ENCODE measurements around the gene USP3. TPM values are rescaled to one million over a fixed set of nuclear protein-coding genes. Genes with fewer than 3 reads are reported as not detected.
"Not testable (repeated sequence)": the region's sequence is repeated elsewhere in the genome, so short reads cannot be mapped to it uniquely, and the experiment has no call there.

USP3 gene
- total and polyA plus RNA-seq, 2 donors, result 20.6 to 77.4 TPM

DNA sequence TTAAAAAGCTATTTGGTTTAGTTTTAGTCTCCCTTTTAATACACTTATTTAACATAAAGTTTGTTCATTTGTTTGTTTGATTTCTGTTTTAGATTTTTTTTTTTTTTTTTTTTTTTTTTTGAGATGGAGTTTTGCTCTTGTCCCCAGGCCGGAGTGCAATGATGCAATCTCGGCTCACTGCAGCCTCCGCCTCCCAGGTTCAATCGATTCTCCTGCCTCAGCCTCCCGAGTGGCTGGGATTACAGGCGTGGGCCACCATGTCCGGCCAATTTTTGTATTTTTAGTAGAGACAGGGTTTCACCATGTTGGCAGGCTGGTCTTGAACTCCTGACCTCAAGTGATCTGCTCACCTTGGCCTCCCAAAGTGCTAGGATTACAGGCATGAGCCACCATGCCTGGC is 16.1 kb downstream of the USP3 start:
- not testable (repeated sequence) for DNase-seq (ENCODE audit: extremely low spot score); H3K36me3 ChIP-seq (ENCODE audit: insufficient read depth); H3K27ac ChIP-seq (ENCODE audit: low read depth); H3K4me1 ChIP-seq (ENCODE audit: insufficient read depth); H3K4me3 ChIP-seq (ENCODE audit: low read depth, low read length)
- 96% methylated on average over 7 of the region's 7 CpGs for whole genome bisulfite sequencing

DNA sequence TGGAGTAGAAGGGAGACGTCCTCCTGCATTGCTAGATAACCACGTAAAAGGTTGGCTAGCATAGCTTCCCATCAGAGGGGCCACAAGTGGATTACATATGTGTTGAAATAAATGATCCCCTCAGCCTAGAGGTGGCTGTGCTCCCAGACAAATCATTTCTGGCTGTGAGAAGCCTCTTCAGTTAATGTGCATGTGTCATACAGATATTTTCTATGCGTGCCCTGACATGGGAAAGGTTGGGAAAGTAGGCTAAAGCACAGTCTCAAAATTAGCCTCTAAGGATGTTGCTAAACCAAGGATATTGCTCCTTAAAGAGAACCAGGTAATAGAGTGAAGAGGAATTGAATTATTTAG is 17.8 kb downstream of the USP3 start:
- DNase-seq (ENCODE audit: extremely low spot score), result no peak
- 74% methylated on average over 3 of the region's 3 CpGs for WGBS
- Histone ChIP-seq H3K27ac (ENCODE audit: low read depth) (no peak overlapping the region), H3K36me3 (ENCODE audit: insufficient read depth) (no peaks in the 10 kb centered on the region), H3K4me1 (ENCODE audit: insufficient read depth) (no peaks in the 10 kb centered on the region), H3K4me3 (ENCODE audit: low read depth, low read length) (no peak overlapping the region)

DNA sequence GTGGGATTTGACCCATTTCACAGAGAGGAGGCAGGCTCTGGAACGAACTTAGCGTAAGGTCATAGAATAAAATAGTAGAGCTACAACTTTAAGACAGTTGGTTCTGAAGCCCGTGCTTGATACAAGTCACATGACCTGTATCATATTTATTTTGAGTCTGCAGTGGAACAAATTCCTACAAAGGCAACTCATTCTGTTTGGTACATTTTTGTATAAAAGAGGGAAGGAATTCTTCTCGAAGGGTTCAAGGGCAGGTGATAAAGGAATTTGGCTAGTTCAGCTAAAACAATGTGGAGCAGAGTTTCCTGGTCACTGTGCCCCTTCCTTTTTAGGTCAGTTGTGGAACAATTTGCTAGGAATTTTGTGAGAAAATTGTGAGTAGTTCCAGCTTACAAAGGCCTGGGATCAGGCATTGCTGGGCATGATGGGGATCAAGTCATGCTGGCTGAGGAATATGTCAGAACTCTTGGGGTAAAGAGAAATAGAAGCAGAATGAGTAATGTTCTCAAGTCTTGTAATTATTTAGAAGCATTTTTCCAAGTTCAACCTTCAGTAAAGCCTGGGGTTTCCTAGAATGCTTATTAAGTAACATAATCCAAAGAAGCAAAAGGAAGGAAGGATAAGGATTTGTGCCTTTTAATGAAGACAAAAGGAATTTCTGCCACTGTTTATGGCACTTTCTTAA is 19.1 kb downstream of the USP3 start:
- Histone ChIP-seq H3K36me3 (ENCODE audit: insufficient read depth) (no peaks in the 10 kb centered on the region), H3K4me1 (ENCODE audit: insufficient read depth) (no peaks in the 10 kb centered on the region), H3K4me3 (ENCODE audit: low read depth, low read length) (no peak overlapping the region), H3K27ac (ENCODE audit: low read depth) (no peak overlapping the region)
- no peak for DNase-seq (ENCODE audit: extremely low spot score)
- WGBS, result 47% methylated on average over 4 of the region's 4 CpGs

DNA sequence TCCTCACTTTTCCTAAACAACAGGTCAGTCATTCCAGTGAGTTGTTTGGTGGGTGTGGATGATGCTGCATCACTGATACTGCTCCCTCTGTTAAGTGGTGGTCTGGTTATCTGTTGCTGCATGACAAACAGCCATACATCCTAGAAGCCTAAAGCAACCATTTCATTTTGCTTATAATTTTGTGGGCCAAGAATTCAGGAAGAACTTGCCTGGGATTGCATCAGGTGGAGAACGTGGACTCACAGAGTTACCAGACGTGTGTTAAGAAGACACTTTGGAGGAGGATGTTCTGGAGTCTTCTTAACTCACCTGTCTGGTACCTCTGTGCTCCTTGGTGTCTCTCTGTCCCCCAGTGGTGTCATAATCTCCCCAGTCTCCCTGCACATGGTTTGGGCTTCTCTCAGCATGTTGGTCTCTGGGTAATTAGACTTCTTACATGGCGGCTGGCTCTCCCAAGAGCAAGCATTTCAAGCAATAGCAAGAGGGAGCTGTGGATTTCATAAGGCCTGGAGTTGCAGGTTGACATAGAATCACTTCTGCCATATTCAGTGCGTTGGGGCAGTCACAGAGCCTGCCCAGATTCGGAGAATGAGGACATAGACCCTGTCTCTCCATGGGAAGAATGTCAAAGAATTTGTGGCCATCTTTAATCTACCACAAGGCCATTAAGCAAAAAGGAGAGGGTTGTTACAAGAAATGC is 20.1 kb downstream of the USP3 start:
- no peak for DNase-seq (ENCODE audit: extremely low spot score)
- no peaks in the 10 kb centered on the region for H3K4me1 ChIP-seq (ENCODE audit: insufficient read depth)
- 96% methylated on average over 5 of the region's 5 CpGs for WGBS

DNA sequence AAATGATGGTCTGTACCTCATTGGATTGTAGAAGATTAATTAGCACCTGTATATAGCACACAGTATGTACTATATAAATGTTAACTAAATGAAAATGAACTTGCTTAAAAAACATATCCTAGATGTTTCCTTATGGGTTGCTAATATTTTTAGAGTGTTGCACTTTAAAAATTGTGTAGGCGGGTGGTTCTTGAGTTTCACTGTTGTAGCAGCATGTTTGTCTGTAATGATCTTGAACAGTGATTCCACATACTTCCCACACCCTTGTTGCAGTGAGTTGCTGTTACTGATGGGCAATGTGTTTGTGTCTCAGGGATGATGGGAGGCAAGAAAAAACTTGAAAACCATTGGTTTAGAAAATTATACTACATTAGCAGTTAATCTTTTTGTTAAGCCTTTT is 22.0 kb downstream of the USP3 start:
- Histone ChIP-seq H3K27ac (ENCODE audit: low read depth) (no peak overlapping the region), H3K4me1 (ENCODE audit: insufficient read depth) (no peaks in the 10 kb centered on the region), H3K36me3 (ENCODE audit: insufficient read depth) (no peaks in the 10 kb centered on the region), H3K4me3 (ENCODE audit: low read depth, low read length) (no peak overlapping the region)
- 84% methylated on average over 1 of the region's 1 CpG for WGBS
- DNase-seq (ENCODE audit: extremely low spot score), result no peak

More for the DNA sequence above, 20.1 kb downstream of the USP3 start:
- Histone ChIP-seq H3K27ac (ENCODE audit: low read depth) (no peak overlapping the region), H3K4me3 (ENCODE audit: low read depth, low read length) (no peak overlapping the region), H3K36me3 (ENCODE audit: insufficient read depth) (no peaks in the 10 kb centered on the region)

DNA sequence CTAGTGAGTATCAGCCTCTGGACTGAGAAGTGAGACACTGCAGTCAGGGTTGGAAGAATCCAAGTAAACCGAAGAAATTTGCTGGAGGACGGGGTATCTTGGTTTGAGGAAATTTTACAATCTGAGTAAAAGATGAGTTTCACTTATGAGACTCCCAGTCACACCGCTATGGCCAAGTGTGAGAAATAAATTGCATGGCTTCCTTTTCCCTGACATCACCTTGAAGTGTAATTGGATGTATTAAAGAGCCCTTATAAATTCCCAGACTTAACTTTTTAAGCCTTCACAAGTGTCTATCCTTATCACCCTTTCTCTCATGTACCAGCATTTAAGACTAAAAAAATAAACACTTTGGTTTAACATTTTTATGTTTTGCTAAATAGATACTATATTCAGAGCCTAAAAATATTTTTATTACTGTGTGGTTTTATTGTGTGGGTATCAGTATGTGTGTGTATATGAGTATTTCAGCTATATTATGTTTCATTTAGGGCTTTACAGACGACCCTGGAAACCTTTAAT is 23.8 kb downstream of the USP3 start:
- Histone ChIP-seq H3K4me3 (ENCODE audit: low read depth, low read length) (no peak overlapping the region), H3K36me3 (ENCODE audit: insufficient read depth) (no peaks in the 10 kb centered on the region), H3K27ac (ENCODE audit: low read depth) (no peak overlapping the region), H3K4me1 (ENCODE audit: insufficient read depth) (no peaks in the 10 kb centered on the region)
- no peak for DNase-seq (ENCODE audit: extremely low spot score)
- whole genome bisulfite sequencing, result 76% methylated on average over 4 of the region's 4 CpGs

DNA sequence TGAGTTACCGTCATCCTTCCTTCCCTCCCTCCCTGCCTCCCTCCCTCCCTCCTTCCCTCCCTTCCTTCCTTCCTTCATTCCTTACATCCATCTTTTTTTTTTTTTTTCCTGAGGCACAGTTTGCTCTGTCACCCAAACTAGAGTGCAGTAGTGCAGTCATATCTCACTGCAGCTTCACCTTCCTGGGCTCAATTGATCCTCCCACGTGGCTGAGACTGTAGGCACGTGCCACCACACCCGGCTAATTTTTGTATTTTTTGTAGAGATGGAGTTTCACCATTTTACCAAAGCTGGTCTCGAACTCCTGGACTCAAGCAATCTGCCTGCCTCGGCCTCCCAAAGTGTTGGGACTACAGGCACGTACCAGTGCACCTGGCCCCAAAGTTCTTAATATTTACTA is 25.8 kb downstream of the USP3 start:
- 93% methylated on average over 7 of the region's 7 CpGs for whole genome bisulfite sequencing
- H3K36me3 ChIP-seq (ENCODE audit: insufficient read depth), result no peaks in the 10 kb centered on the region
- no peaks in the 10 kb centered on the region for H3K4me1 ChIP-seq (ENCODE audit: insufficient read depth)
- H3K4me3 ChIP-seq (ENCODE audit: low read depth, low read length), result no peak overlapping the region
- no peak for DNase-seq (ENCODE audit: extremely low spot score)
- H3K27ac ChIP-seq (ENCODE audit: low read depth), result no peak overlapping the region

DNA sequence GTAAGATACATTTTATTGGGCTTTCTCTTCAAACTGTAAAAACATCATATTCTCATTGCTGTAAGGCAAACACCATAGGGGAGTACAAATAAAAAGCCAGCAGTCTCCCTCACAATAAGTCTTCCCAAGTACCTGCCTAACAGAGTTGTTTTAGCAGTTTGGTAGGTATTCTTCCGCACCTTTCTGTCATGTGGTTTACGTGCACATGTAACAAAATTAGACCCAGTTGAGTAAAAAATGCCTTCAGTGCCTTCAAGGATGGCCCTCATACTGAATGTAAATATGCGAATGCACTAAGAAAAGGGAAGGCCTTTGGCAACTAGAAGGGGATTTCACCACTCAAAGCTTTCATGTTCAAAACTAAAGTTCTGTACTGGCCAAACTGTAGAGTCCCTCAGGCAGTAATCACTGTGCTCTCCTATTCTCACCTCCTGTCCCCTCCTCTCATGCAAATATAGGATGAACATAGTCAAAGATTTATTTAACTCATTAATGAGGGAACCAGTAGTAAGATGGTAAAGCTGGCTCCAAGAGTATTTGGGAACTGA is 26.4 kb downstream of the USP3 start:
- Histone ChIP-seq H3K4me3 (ENCODE audit: low read depth, low read length) (no peak overlapping the region), H3K4me1 (ENCODE audit: insufficient read depth) (no peaks in the 10 kb centered on the region), H3K36me3 (ENCODE audit: insufficient read depth) (no peaks in the 10 kb centered on the region), H3K27ac (ENCODE audit: low read depth) (no peak overlapping the region)
- WGBS, result 95% methylated on average over 3 of the region's 3 CpGs
- no peak for DNase-seq (ENCODE audit: extremely low spot score)

DNA sequence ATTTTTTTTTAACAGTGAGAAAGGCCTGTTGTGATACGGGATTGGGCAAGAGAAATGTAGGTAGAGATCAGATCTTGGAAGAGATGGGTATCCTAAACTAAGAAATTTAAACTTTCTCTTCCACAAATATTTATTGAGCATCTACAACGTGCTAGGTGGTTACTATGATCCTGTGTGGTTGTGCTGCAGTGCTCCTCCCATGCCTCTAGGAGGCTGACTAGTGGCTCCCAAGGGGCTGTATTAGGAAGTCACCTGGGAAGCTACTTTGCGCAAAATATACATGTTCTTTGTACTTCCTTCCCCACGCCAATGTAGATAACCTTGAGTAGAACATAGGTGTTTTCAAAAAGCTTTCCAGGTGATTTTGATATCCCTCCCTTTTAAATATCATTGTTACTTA is 27.2 kb downstream of the USP3 start:
- WGBS, result 93% methylated on average over 4 of the region's 4 CpGs
- H3K27ac ChIP-seq (ENCODE audit: low read depth), result no peak overlapping the region
- no peak for DNase-seq (ENCODE audit: extremely low spot score)
- no peaks in the 10 kb centered on the region for H3K4me1 ChIP-seq (ENCODE audit: insufficient read depth)
- H3K36me3 ChIP-seq (ENCODE audit: insufficient read depth), result no peaks in the 10 kb centered on the region
- H3K4me3 ChIP-seq (ENCODE audit: low read depth, low read length), result no peak overlapping the region

DNA sequence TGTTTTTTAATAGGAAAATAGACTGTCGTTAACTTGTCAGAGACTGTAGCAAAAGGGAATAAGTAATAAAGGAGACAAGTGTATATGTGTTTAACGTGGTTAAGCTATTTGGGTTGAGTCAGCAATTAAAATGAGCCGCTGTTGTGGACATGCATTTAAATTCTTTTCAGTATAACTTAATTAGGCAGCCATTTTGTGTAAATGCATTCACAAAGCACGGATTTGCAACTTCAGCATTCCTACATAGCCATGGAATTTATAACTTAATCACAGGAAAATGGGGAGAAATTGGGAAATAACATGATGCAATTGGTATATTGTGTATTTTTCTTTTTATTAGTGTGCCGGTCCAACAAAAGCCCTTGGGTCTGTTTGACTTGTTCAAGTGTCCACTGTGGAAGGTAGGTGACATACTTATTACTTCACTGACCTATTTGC is 27.9 kb downstream of the USP3 start:
- no peak for DNase-seq (ENCODE audit: extremely low spot score)
- no peak overlapping the region for H3K4me3 ChIP-seq (ENCODE audit: low read depth, low read length)
- no peaks in the 10 kb centered on the region for H3K4me1 ChIP-seq (ENCODE audit: insufficient read depth)
- no peak overlapping the region for H3K27ac ChIP-seq (ENCODE audit: low read depth)
- H3K36me3 ChIP-seq (ENCODE audit: insufficient read depth), result no peaks in the 10 kb centered on the region
- 79% methylated on average over 5 of the region's 5 CpGs for WGBS

DNA sequence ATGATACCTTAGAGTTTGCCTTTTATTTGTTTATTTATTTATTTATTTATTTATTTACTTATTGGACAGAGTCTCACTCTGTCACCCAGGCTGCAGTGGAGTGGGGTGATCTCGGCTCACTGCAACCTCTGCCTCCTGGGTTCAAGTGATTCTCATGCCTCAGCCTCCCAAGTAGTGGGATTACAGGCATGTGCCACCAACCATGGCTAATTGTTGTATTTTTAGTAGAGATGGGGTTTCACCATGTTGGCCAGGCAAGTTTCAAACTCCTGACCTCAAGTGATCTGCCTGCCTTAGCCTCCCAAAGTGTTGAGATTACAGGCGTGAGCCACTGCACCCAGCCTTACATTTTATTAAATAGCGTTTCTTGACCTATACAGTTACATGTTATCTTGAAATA is 30.5 kb downstream of the USP3 start:
- not testable (repeated sequence) for H3K36me3 ChIP-seq (ENCODE audit: insufficient read depth); H3K27ac ChIP-seq (ENCODE audit: low read depth); DNase-seq (ENCODE audit: extremely low spot score); H3K4me3 ChIP-seq (ENCODE audit: low read depth, low read length); H3K4me1 ChIP-seq (ENCODE audit: insufficient read depth)
- WGBS, result 95% methylated on average over 3 of the region's 3 CpGs

DNA sequence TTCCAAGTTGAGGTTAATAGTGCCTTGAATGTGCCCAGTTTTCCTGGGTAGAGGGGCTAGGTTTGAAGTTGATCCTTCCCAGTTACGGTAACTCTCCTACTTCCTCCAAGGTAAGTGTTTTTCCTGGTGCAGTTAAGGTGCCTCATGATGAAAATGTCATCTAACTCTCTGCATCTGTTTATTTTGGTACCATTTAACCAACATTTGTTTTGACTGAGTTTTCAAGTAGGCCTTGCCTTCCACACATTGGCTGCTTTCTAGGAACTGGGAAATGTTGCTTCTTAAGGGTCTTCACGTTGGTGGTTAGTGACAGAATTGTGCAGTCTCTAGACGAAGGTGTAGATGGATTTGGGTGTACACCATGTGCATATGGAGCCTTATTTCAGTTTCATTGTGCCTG is 31.3 kb downstream of the USP3 start:
- Histone ChIP-seq H3K36me3 (ENCODE audit: insufficient read depth) (no peaks in the 10 kb centered on the region), H3K4me3 (ENCODE audit: low read depth, low read length) (no peak overlapping the region), H3K4me1 (ENCODE audit: insufficient read depth) (no peaks in the 10 kb centered on the region), H3K27ac (ENCODE audit: low read depth) (no peak overlapping the region)
- DNase-seq (ENCODE audit: extremely low spot score), result no peak
- 76% methylated on average over 3 of the region's 3 CpGs for WGBS

DNA sequence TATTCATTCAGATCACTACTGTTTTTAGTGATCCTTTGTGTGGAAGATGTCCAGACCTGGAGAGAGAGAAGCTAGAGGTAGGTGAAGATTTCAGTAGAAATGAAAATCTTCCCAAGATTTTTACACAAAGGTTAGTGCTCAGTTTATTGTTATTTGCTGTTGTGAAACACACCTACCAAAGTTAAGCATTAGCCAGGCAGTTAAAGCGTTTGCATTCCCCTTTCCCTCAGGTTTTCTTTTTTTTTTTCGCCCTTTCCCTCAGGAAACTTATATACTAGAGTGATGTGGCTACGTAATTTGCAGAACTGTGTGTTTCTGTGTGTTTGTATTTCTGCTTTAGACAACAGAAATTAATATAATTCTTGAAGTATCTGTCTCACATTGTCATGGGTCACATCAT is 34.5 kb downstream of the USP3 start:
- H3K4me1 ChIP-seq (ENCODE audit: insufficient read depth), result no peaks in the 10 kb centered on the region
- H3K36me3 ChIP-seq (ENCODE audit: insufficient read depth), result no peaks in the 10 kb centered on the region
- no peak overlapping the region for H3K4me3 ChIP-seq (ENCODE audit: low read depth, low read length)
- WGBS, result 93% methylated on average over 3 of the region's 3 CpGs
- no peak for DNase-seq (ENCODE audit: extremely low spot score)
- no peak overlapping the region for H3K27ac ChIP-seq (ENCODE audit: low read depth)

DNA sequence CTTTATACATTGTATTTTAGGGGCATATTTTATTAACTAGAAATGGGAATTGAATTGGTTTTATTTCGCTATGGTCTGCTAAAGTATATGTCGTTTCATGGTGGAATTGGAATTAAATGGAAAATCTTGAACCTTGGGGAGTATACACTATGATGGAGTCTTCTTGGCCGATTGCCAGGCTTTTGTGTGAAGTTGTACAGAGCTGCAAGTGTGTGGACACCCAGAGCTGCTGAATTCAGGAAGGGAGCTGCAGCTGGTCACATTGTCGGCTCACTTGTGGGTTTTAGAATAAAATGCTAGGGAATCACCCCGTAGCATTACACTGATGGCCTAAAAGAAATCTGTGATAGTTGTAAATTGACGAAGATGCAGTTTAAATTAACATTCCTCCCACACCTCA is 35.1 kb downstream of the USP3 start:
- WGBS, result 72% methylated on average over 6 of the region's 6 CpGs
- Histone ChIP-seq H3K4me1 (ENCODE audit: insufficient read depth) (no peaks in the 10 kb centered on the region), H3K4me3 (ENCODE audit: low read depth, low read length) (no peak overlapping the region), H3K27ac (ENCODE audit: low read depth) (no peak overlapping the region), H3K36me3 (ENCODE audit: insufficient read depth) (no peaks in the 10 kb centered on the region)
- no peak for DNase-seq (ENCODE audit: extremely low spot score)

Data from urinary bladder (tissue), 4 donors.